Activated T-cell treated with anti-CD3 and anti-CD28 coated beads, Interleukin-2, amount 50 U/mL, for 72 hours (primary cell): Measurements from ENCODE around the gene RTL3. TPM values are rescaled to one million over a fixed set of nuclear protein-coding genes. Genes with fewer than 3 reads are reported as not detected.

ENCODE experiments used
- ATAC-seq, 2 donors: fragments of 150-1000 bp; cut with Tn5 transposase; replicated peaks in 1 of 2; 2 replicates each; pipeline ENCODE4 v1.10.0; 2021; ENCODE audit warnings: moderate library complexity in 2 of 2, mild to moderate bottlenecking in 1 of 2
- DNase-seq, 2 donors: peaks; one replicate each; pipeline ENCODE4 v3.0.0; 2021 to 2022; ENCODE audit warnings: mixed read lengths in 1 of 2
- H3K27ac Mint-ChIP-seq: one replicate; pipeline ENCODE4 v1.8.0; 2022; ENCODE audit warnings: mild to moderate bottlenecking, moderate library complexity, mixed read lengths
- H3K27me3 Mint-ChIP-seq: one replicate; pipeline ENCODE4 v1.8.0; 2022; ENCODE audit warnings: low read depth, mixed read lengths
- H3K36me3 Mint-ChIP-seq, 2 donors: one replicate each; pipeline ENCODE4 v1.8.0; 2022; ENCODE audit warnings: mixed read lengths in 2 of 2, mild to moderate bottlenecking in 1 of 2; ENCODE audit not compliant: insufficient read depth in 2 of 2
- H3K4me1 Mint-ChIP-seq: one replicate; pipeline ENCODE4 v1.8.0; 2022; ENCODE audit warnings: low read depth, mixed read lengths
- H3K4me3 Mint-ChIP-seq, 2 donors: one replicate each; pipeline ENCODE4 v1.8.0; 2022; ENCODE audit warnings: mild to moderate bottlenecking in 2 of 2, mixed read lengths in 2 of 2, moderate library complexity in 2 of 2
- H3K9me3 Mint-ChIP-seq, 2 donors: one replicate each; pipeline ENCODE4 v1.8.0; 2022; ENCODE audit warnings: mixed read lengths in 2 of 2
- total RNA-seq, 2 donors: library from RNA; stranded (reverse); gene quantifications; one replicate each; pipeline ENCODE4 v1.2.3, GENCODE V29; 2022

Gene RTL3, protein sequence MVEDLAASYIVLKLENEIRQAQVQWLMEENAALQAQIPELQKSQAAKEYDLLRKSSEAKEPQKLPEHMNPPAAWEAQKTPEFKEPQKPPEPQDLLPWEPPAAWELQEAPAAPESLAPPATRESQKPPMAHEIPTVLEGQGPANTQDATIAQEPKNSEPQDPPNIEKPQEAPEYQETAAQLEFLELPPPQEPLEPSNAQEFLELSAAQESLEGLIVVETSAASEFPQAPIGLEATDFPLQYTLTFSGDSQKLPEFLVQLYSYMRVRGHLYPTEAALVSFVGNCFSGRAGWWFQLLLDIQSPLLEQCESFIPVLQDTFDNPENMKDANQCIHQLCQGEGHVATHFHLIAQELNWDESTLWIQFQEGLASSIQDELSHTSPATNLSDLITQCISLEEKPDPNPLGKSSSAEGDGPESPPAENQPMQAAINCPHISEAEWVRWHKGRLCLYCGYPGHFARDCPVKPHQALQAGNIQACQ
- total RNA-seq: not detected

DNA sequence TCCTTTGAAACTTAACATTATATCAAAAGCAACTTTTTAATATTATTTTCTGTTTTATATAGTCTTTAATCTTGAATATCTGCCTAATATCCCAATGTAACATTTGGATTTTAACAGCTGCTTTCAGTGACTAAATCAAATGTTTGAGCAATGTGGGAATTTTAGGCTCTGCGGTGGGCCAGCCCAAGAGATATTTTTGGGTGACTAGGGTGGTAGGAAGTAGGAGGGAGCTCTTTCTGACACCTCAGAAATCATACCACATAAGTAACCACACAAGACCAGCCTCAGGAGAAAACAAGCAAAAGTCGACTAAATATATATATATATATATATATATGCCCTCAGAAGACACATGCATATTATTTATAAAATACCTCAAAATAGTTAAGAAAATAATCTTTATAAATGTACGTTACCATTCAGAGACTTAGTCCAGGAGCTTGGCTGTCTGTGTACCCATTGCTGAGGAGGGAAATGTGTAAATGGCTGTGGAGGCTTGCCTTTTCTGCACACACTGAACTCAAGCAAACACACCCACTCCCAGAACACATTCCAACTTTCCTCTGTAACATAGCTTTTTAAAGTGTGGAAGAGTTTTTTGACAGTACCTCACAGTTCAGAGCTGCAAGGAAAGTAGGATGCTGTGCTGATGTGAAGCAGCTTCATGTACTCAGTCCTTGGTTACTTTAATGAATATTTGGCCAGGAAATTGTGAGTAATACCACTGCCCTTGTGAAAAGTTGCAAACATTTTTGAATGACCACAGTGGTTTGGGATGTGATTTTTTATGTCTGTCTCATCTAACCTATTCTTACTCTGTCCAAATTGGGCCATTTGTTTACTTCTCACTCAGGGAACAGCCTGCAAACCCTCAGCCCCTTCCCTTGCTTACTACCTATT lies at the start of gene RTL3:
Gene RTL3 (minus strand): TSS at position 484 of the 900 bp plus-strand sequence. CDS start 908 bp downstream, outside the sequence.
- Mint-ChIP-seq H3K4me3 (peak within 1 kb of the TSS in 1 of 2 donors; percentile 40), H3K27me3 (peaks cover 7% of the 10 kb centered on the region), H3K36me3 (no peaks in the 10 kb centered on the region), H3K4me1 (peaks cover 8% of the 10 kb centered on the region), H3K9me3 (no peaks in the 10 kb centered on the region), H3K27ac (no peak within 1 kb of the TSS)
- DNase-seq: no peak
- no peak for ATAC-seq

DNA sequence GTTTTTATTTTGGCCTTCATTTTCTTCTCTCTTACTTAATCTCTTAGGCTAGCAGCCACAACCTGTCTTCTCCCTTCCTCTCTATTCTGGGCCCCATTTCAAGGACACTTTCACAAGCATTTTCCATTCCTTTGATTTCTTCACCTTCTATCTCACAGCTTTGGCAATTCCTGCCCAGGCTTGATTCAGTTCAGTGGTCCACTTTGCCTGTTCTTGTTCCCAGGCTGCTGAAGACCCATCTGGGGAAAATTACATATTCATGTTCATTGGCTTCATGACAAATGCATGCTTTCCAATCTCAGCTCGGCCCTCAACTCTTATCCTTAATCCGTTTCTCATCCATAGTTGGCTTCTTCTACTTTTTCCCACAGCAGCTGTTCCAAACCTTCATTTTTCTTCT lies 49.7 kb upstream of the RTL3 start:
- peaks cover 25% of the 10 kb centered on the region for H3K27me3 Mint-ChIP-seq
- no peaks in the 10 kb centered on the region for H3K9me3 Mint-ChIP-seq
- no peak overlapping the region for H3K4me3 Mint-ChIP-seq
- DNase-seq: no peak
- no peak for ATAC-seq
- H3K27ac Mint-ChIP-seq: no peak overlapping the region
- no peaks in the 10 kb centered on the region for H3K36me3 Mint-ChIP-seq
- H3K4me1 Mint-ChIP-seq: no peaks in the 10 kb centered on the region

DNA sequence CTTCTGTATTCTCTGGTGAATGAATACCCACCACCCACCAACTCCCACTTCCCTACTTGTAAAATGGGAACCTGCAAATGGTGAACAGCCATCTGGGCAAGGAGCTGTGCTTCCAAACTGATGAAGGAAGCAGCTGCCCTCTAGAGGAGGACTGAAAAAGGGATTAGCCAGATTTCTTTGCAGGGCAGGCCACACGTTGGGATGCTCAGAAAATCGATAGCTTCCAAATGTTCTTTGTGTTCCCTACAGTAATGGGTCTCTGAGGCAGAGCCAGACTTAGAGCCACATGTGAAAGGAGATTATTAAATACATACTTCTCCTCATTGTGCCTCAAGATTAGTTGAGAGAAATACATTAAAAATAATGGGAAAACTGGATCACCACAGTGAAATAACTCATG lies 49.1 kb upstream of the RTL3 start:
- ATAC-seq (no peak), DNase-seq (no peak)
- Mint-ChIP-seq H3K4me1 (no peaks in the 10 kb centered on the region), H3K27me3 (peaks cover 20% of the 10 kb centered on the region), H3K36me3 (no peaks in the 10 kb centered on the region), H3K9me3 (no peaks in the 10 kb centered on the region), H3K27ac (no peak overlapping the region), H3K4me3 (no peak overlapping the region)

DNA sequence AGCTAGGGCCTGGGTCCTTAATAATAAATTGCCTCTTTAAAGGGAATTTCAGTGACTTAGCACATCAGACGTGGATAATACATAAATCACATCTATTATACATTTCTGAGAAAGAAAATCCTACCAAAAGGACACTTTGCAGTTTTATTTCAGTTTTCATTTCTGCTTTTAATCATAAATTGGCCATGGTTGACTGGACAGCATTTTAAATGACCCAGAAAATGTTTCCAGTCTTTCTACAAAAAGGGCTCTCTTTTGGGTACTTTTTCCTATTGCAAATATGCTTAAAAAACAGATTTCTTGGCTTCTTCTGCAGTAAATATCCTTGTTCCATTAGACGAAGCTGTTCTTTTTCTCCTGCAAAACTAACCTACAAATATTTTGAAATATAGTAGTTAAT lies 46.9 kb upstream of the RTL3 start:
- H3K4me3 Mint-ChIP-seq: no peak overlapping the region
- peaks cover 16% of the 10 kb centered on the region for H3K27me3 Mint-ChIP-seq
- DNase-seq: no peak
- H3K4me1 Mint-ChIP-seq: no peaks in the 10 kb centered on the region
- ATAC-seq: no peak
- H3K9me3 Mint-ChIP-seq: no peaks in the 10 kb centered on the region
- H3K36me3 Mint-ChIP-seq: no peaks in the 10 kb centered on the region
- H3K27ac Mint-ChIP-seq: no peak overlapping the region

DNA sequence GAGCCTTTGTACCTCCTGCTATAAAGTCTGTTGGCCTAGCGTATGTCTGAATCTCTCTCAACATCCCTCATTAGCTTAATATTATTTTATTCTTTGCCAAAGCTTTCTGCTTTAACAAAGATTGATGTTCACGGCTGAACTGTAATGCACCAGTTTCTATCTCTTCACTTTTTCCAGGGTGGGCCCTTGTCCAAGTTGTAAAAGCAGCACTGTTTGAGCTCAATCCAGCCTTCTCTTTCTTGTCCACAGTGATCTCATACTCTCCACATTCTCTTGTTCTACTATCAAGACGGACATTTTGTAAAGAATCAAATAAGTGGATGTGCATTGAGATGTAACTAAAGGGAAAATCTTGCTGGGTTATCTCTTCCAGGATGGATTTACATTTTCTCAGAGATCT lies 34.4 kb upstream of the RTL3 start:
- Mint-ChIP-seq H3K27ac (no peak overlapping the region), H3K9me3 (peaks cover 0 to 2% of the 10 kb centered on the region in 2 donors), H3K4me1 (no peaks in the 10 kb centered on the region), H3K4me3 (no peak overlapping the region), H3K36me3 (no peaks in the 10 kb centered on the region), H3K27me3 (peaks cover 30% of the 10 kb centered on the region)
- DNase-seq: no peak
- ATAC-seq: no peak

DNA sequence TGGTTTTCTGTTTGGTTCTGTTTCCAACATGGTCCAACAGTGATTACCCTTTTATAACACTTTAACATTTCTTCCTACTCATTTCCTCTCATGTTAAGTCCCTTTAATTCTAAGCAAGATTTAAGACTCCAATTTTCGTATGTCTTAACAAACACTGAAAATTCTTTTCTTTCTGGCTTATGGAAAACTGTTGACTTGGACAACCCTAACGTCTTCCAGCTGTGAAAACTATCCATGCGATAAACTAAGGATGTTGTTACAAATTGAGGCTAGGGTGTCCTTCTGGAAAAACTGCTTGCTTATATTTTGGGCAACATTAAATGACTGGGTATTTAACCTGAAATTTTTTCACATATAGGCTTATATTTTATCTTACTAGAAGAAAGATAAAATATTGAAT lies 33.9 kb upstream of the RTL3 start:
- ATAC-seq: no peak
- Mint-ChIP-seq H3K9me3 (peaks cover 0 to 2% of the 10 kb centered on the region in 2 donors), H3K4me3 (no peak overlapping the region), H3K36me3 (no peaks in the 10 kb centered on the region), H3K27me3 (peaks cover 30% of the 10 kb centered on the region), H3K27ac (no peak overlapping the region), H3K4me1 (no peaks in the 10 kb centered on the region)
- DNase-seq: no peak

DNA sequence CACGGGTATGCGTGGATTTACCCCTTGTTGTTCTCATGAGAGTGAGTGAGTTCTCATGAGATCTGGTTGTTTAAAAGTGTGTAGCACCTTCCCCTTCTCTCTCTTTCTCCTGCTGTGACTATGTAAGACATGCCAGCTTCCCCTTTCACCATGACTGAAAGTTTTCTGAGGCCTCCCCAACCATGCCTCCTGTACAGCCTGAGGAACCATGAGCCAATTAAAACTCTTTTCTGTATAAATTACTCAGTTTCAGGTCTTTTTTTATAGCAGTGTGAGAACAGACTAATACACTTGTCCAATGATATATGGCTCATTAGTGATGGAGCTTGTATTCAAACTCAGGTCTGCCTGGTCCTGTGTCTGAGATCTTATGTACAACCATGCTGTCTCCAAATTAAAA lies 28.5 kb upstream of the RTL3 start:
- Mint-ChIP-seq H3K36me3 (no peaks in the 10 kb centered on the region), H3K27me3 (peaks cover 22% of the 10 kb centered on the region), H3K4me3 (no peak overlapping the region), H3K4me1 (no peaks in the 10 kb centered on the region), H3K27ac (no peak overlapping the region), H3K9me3 (no peaks in the 10 kb centered on the region)
- no peak for ATAC-seq
- no peak for DNase-seq

DNA sequence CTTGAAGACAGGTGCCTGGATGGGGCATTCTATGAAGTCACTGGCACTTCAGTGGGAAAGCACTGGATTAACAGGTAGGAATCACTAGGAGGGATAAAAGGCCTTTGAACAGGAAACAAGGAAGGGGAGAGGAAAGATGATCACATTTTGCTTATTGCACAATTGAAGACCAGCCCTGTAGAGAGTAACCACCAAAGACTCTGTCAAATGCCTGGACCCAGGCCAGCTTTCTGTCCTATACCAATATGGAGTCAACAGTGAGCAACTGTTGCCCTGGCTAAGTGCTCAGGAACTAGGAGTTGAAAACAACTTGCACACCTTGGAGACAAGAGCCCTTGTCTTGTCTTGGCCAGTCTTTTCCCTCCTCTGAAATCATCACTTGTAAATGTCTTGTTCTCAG lies 14.1 kb upstream of the RTL3 start:
- Mint-ChIP-seq H3K4me1 (no peaks in the 10 kb centered on the region), H3K4me3 (no peak overlapping the region), H3K36me3 (peaks cover 0 to 1% of the 10 kb centered on the region in 2 donors), H3K27me3 (peaks cover 25% of the 10 kb centered on the region), H3K27ac (no peak overlapping the region), H3K9me3 (peaks cover 0 to 2% of the 10 kb centered on the region in 2 donors)
- DNase-seq: no peak
- no peak for ATAC-seq

DNA sequence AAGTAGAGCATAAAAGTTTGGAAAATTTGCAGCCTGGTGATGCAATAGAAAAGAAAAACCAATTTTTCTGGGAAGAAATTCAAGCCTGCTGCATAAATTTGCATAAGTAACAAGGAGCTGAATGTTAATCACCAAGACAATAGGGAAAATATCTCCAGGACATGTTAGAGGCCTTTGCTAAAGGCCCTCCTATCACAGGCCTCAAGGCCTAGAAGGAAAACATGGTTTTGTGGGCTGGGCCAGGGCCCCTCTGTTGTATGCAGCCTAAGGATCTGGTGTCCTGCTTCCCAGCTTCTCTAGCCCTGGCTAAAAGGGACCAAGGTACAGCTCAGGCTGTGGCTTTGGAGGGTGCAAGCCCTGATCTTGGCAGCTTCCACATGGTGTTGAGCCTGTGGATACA lies 6.2 kb upstream of the RTL3 start:
- no peaks in the 10 kb centered on the region for H3K4me1 Mint-ChIP-seq

DNA sequence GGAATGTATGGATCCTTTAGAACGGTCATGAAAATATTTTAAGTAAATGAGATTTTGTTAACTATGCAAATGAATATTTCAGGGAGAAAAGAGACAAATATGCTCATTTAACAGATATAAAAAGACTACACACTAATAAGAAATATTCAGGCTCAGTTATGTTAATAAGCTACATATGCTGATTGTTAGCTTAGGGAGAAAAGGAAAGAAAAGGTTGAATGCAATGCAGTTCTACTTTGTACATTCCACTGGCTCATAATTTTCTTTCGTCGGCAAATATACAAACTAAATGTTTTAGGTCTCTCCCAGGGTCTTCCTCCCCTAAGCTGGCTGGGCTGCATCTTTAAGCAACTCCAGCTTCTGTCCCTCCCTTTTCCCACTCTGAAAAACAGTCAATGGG lies 2.7 kb upstream of the RTL3 start:
- H3K4me1 Mint-ChIP-seq: peaks cover 8% of the 10 kb centered on the region
- ATAC-seq (no peak), DNase-seq (no peak)
- H3K9me3 Mint-ChIP-seq: no peaks in the 10 kb centered on the region
- H3K27me3 Mint-ChIP-seq: no peaks in the 10 kb centered on the region
- no peak overlapping the region for H3K27ac Mint-ChIP-seq
- H3K4me3 Mint-ChIP-seq: no peak overlapping the region
- no peaks in the 10 kb centered on the region for H3K36me3 Mint-ChIP-seq

More for the DNA sequence above, 6.2 kb upstream of the RTL3 start:
- H3K36me3 Mint-ChIP-seq: no peaks in the 10 kb centered on the region
- no peaks in the 10 kb centered on the region for H3K9me3 Mint-ChIP-seq
- no peak overlapping the region for H3K27ac Mint-ChIP-seq
- peaks cover 16% of the 10 kb centered on the region for H3K27me3 Mint-ChIP-seq
- ATAC-seq (no peak), DNase-seq (no peak)
- no peak overlapping the region for H3K4me3 Mint-ChIP-seq

DNA sequence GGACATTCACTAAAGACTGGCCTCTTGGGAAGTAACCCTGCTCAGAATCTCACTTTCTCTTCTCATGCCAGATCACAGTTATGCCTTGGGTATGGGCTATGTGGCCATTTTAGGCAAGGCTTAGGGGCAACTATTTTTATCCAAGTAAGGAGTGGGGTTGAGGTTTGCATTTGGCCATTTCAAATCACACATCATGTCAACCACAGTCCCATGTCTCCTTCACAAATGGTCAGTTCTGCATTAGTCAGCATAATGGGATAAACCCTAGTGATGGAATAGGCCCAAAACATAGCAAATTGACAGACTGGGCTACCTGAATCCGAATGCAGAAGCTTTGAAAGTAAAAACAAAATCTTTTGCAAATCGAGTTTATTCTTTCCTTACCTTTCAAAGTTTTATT lies 827 bp upstream of the RTL3 start:
- Mint-ChIP-seq H3K36me3 (no peaks in the 10 kb centered on the region), H3K4me1 (peaks cover 8% of the 10 kb centered on the region), H3K27me3 (peaks cover under 1% of the 10 kb centered on the region), H3K9me3 (no peaks in the 10 kb centered on the region), H3K27ac (no peak overlapping the region), H3K4me3 (no peak overlapping the region)
- DNase-seq (no peak), ATAC-seq (no peak)

DNA sequence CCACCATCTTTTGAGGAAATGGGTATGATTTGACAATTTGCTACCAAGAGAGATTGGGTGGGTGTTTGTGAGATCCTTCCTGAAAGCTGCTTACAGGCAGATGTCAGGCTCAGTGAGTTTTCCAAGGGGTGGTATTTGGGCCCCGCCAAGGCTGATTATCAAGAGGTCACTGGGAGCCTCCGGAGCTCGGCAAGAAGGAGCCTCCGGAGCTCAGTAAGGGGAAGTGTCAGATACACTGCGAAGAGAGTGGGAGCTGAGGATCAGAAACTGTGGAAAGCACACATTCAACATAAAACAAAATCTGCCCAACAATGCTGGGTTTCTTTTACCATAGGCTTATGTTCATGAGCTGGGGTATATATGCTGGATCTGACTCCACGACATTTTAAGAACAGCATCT lies 714 bp downstream of the RTL3 start:
- ATAC-seq: no peak
- Mint-ChIP-seq H3K27me3 (peaks cover 7% of the 10 kb centered on the region), H3K36me3 (no peaks in the 10 kb centered on the region), H3K9me3 (no peaks in the 10 kb centered on the region), H3K4me3 (peak overlapping the region in 1 of 2 donors; percentile 40), H3K27ac (no peak overlapping the region), H3K4me1 (peaks cover 8% of the 10 kb centered on the region)
- no peak for DNase-seq

DNA sequence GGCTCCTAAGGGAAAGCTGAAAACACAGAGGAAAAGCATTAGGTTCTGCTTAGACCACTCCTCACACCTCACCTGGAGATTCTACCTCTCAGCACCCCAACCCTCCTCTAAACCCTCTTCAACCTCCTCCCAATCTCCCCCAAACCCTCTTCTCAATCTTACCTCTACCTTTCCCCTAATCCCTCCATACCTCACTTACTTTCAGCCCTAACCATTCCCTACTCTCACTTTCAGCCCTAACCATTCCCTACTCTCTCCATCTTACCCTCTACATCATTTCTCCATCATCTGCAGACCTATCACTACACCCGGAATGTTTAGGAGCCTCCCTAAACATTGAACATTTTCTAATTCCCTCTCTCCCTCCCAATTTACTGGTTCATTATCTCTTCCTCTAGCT lies 3.5 kb downstream of the RTL3 start:
- H3K4me3 Mint-ChIP-seq: no peak overlapping the region
- no peak for ATAC-seq
- H3K27me3 Mint-ChIP-seq: peaks cover 7% of the 10 kb centered on the region
- H3K9me3 Mint-ChIP-seq: no peaks in the 10 kb centered on the region
- no peak overlapping the region for H3K27ac Mint-ChIP-seq
- DNase-seq: no peak
- H3K36me3 Mint-ChIP-seq: no peaks in the 10 kb centered on the region
- H3K4me1 Mint-ChIP-seq: peaks cover 23% of the 10 kb centered on the region
